T47D (cell line): ENCODE data around the gene KCNAB2.

Experiments used
- DNase-seq, 2 experiments: peaks; one replicate each; pipeline versions ENCODE4 v3.0.0 to v3.0.0-alpha.2; 2011 to 2012; ENCODE audit warnings: low read depth in 1 of 2, low spot score in 1 of 2
- JUND ChIP-seq: IDR thresholded peaks from 2 replicates; pipeline ENCODE4 v1.6.1; 2012; ENCODE audit warnings: low read depth
- in situ Hi-C: cut with HindIII; loops from 2 replicates; pipeline ENCODE4 v1.10.0; 2016; ENCODE audit warnings: low sequenced_read_pairs, low pct_unique_long_range_greater_than_20kb

KCNAB2 gene

DNA sequence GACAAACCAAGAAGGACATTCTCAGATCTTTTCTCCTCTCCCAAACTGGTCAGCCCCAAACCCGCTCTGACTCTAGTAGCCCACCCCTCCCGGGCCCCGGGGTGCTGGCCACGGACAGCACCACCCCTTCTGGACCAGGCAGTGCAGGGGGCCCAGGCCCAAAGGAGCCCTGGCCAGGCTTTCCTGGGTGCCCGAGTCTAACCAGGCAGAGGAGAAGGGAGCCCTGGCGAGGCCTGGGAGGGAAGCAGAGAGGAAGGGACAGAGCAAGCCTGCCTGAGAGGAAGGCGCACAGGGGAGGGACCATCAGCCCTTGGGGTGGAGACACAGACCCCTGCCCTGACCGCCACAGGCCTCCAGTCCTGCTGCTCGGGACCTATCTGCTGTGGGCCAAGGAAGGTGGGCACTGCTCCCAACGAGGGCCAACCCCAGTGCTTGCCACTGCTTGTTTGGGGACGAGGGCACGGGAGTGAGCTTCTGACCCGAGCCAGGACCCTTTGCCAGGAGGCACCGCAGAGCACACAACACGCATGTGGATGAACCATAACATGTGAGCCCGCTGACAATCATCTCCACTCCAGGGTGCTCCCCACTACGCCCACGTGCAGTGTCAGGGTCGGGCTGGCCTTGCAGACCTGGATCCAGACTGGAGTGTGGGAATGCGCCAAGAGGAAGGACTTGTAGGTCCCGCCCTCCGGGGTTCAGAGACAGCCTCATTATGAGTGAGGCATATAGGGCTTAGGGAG is 57.6 kb downstream of the KCNAB2 start:
- in situ Hi-C loops = no loop called here
- DNase-seq = no peak
- TF ChIP-seq JUND = no peak

DNA sequence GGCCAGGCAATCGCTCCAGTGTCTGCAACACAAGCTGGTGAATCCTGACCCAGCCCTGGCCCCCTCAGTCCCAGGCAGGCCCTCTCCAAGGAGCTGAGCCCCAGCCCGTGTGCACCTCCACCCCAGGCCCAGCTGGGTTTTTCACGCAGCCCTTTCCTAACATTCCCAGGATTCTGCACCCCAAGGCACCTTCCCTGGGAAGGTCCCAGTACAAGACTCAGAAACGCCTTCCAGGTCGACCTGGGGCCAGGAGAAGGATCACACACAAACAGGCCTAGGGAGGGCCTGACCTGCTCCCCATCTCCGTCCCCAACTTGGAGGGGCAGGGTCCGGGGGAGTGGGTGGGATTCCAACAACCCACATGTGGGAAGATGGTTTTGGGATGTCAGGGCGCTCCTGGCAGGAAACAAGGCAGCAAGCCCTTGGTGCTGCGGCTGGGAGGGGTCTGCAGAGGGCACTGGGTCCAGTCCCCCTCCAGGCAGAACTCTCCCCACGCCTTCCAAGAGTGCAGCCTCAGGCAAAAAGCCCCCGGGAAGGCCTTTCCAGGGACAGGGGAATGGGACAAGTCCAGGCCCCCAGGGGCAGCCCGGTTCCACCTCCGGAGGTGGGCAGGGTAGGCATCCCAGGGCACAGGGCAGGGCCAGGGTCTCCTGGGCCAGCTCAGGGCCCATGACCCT is 58.3 kb downstream of the KCNAB2 start:
- in situ Hi-C loops = no loop called here
- no peak for TF ChIP-seq JUND
- DNase-seq = no peak

DNA sequence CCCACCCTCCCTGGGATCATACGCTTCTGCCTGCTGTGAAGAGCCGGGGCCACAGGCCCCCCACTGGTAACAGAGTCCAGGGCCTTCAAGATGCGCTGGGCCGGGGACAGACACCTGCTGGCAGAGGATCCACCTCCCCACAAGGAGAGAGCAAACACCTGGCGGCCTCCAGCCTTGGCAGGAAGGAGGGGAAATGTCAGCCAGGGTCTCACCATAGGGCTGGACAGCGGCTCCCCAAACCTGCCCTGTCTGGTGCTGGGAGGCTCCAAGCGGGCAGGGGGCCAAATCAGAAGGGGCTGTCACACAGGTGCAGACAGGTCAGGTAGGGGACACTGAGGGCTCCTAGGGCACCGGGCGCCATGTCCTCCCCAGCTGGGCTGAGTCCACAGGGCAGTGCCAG is 58.9 kb downstream of the KCNAB2 start:
- in situ Hi-C loops = no loop called here
- no peak for DNase-seq

DNA sequence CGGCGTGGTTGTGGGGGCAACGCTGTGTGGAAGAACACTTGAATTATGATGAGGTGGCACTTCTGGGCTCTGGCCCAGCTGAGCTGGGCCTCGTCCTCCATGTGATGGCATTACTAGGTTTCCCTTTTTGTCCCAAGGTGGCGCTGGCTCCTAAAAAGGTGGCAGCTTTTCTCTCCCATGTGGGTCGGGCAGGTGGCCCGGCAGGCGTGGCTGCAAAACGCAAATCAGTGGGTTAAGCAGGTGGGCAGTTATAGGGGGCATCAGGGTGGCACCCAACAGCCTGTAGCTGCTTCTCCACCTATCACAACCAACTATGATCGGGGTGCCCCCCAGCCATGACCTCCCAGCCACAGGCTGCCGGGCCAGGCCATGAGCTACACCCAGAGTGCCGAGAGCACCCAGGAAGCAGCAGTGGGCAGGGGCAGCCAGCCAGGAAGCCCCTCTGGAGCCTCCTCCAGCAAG is 59.6 kb downstream of the KCNAB2 start:
- no peak for TF ChIP-seq JUND

More for the DNA sequence above, 58.9 kb downstream of the KCNAB2 start:
- TF ChIP-seq JUND = no peak

DNA sequence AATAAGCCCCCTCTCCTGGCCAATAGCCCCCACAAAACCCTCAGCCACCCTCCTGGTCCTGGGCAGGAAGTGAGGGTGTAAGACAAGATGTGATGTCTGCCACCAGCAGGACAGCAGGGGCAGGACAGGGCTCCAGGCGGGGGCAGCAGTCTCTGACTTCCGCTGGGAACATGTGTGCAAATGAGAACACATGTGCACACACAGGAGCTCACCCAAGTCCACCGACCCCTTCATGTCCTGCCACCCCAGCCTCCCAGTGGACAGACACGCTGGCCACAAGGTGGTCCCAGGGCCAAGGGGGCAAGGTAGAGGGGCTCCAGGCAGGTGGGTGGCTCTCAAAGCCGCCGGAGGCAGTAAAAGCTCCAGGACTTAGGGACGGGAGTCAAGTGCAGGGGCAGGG is 60.1 kb downstream of the KCNAB2 start:
- in situ Hi-C loops = no loop called here
- TF ChIP-seq JUND = no peak
- DNase-seq = no peak

More for the DNA sequence above, 59.6 kb downstream of the KCNAB2 start:
- DNase-seq = peak; percentile 66 to 77
- in situ Hi-C loops = no loop called here

DNA sequence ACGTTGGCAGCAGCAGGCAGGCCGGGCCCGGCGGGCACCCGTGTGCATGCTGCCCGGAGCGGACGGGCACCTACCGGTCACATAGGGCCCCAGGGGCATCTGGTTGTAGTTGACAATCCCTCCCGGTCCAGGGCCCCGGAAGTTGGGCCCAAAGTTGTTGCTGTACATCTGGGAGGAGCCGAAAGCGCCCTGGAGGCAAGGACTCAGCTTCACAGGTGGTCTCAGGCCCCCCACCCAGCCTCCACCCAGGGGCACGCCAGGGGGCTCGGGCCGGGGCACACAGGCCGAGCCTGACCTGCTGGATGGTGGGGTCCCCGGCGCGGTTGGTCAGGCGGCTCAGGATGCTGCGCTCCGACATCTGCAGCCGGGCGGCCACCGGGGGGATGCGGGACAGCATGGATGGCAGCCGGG is 60.6 kb downstream of the KCNAB2 start:
- TF ChIP-seq JUND = no peak
- no peak for DNase-seq
- in situ Hi-C loops = no loop called here

DNA sequence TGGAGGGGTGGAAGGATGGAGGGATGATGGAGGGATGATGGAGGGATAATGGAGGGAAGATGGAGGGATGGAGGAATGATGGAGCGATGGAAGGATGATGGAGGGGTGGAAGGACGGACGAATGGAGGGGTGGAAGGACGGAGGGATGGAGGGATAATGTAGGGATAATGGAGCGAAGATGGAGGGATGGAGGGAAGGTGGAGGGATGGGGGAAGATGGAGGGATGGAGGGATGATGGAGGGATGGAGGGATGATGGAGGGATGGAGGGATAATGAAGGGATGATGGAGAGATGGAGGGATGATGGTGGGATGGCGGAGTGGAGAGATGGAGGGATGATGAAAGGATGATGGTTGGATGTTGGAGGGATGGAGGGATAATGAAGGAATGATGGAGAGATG is 61.3 kb downstream of the KCNAB2 start:
- in situ Hi-C loops = no loop called here
- no peak for DNase-seq
- no peak for TF ChIP-seq JUND

DNA sequence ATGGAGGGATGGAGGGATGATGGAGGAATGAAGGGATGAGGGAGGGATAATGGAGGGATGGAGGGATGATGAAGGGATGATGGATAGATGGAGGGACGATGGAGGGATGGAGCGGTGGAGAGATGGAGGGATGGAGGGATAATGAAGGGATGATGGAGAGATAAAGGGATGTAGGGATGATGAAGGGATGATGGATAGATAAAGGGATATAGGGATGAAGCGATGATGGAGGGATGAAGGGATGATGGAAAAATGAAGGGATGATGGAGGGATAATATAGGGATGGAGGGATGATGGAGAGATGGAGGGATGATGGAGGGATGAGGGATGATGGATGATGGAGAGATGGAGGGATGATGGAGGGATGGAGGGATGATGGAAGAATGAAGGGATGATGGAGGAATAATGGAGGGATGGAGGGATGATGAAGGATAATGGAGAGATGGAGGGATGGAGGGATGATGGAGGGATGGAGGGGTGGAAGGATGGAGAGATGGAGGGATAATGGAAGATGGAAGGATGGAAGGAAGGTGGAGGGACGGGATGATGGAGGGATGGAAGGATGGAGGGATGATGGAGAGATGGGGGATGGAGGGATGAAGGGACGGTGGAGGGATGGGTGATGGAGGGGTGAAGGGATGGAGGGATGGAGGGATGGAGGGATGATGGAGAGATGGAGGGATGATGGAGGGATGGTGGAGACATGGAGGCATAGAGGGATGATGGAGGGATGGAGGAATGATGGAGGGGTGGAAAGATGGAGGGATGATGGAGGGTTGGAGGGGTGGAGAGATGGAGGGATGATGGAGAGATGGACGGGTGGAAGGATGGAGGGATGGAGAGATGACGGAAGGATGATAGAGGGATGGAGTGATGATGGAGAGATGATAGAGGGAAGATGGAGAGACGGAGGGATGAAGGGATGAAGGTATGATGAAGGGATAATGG is 62.0 kb downstream of the KCNAB2 start:
- in situ Hi-C loops = no loop called here
- TF ChIP-seq JUND = no peak
- DNase-seq = no peak

DNA sequence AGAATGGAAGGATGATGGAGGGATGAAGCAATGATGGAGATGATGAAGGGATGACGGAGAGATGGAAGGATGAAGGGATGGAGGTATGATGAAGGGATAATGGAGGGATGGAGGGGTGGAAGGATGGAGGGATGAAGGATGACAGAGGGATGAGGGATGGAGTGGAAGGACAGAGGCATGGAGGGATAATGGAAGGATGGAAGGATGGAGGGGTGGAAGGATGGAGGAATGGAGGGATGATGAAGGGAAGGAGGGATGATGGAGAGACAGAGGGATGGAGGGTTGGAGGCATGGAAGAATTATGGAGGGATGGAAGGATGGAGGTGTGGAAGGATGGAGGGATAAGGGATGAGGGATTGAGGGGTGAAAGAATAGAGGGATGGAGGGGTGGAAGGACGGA is 62.8 kb downstream of the KCNAB2 start:
- DNase-seq = no peak
- no peak for TF ChIP-seq JUND
- in situ Hi-C loops = no loop called here

DNA sequence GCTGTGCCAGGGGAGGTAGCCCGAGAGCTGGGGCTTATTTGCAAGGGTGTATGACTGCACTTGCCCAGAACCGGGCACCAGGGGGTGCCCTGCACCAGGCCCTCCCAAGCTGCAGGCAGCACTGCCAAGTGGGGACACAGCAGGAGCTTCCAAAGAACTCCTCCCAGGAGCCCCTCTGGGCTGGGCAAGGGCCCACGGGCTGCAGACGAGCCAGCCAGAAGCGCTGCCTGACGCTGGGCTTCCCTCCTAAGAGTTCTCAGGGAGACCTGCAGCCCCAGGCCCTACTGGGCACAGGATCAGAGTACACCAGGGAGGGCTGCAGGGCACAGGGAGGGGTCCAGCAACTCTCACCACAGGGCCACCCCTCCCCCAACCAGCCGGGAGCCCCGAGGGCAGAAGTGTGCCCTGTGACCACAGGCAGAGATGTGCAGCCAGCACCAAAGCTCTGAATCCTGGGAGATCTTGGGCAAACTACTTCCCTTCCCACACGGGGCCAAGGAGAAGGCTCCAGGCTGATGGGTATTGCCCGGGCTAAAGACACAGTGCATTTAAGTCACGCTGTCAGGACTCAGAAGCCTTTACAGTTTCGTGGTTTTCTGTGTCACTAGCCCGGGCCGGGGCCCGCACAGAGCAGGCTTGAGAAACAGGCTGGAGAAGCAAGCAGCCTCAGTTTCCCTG is 63.4 kb downstream of the KCNAB2 start:
- no peak for TF ChIP-seq JUND
- DNase-seq = peak; percentile 65 to 66
- in situ Hi-C loops = no loop called here

DNA sequence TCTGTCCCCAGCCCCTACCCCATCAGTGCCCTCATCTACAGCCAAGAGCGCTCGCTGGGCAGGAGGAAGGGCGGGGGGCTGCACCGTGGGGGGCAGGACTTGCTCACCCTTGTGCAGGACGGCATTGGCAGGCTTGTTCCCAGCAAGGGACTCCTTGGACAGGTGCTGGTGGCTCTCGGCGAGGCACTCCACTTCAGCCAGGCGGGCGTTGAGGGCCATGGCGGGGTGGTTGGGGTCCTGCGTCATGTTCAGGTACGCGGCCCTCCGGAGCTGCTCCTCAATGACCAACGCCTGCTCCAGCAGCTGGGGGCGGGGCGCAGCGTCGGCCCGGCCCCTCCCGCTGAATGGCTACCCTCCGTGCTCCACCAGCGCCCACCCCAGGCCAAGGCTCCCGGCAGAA is 64.0 kb downstream of the KCNAB2 start:
- DNase-seq = no peak
- TF ChIP-seq JUND = no peak
- in situ Hi-C loops = no loop called here

DNA sequence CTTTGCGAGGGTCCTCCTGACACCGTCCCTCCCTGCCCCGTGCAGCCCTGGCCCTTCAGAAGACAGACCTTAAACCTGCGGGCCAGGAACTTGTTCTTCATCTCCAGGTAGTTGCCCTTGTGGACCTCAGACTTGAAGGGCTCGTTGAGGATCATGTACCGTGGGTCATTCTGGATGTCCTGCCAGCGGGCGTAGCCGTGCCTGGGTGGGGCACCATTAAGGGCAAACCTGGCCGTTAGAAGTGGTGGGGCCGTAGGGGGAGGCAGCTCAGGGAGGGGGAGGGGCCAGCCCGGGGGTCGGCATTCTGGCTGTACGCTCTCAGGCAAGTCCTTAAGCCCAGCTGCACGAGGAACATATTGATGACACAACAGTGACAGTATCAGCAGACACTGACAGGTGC is 64.6 kb downstream of the KCNAB2 start:
- TF ChIP-seq JUND = no peak
- no peak for DNase-seq
- in situ Hi-C loops = no loop called here
